Bronchial epithelial cell (primary cell): ENCODE data around the gene HSD17B14. TPM values are rescaled to one million over a fixed set of nuclear protein-coding genes. Genes with fewer than 3 reads are reported as not detected.
"Not testable (repeated sequence)": the region's sequence is repeated elsewhere in the genome, so short reads cannot be mapped to it uniquely, and the experiment has no call there.

Experiments
- DNase-seq: peaks from one replicate; pipeline ENCODE4 v3.0.0-alpha.2; 2010; ENCODE audit warnings: low read depth
- FAIRE-seq: peaks from 2 replicates; lab custom pipeline; 2011; peaks lifted over from hg19 to GRCh38; lab: Jason Lieb, UNC
- H3K27me3 ChIP-seq: 2 replicates; pipeline ENCODE4 v1.5.1; 2011; ENCODE audit warnings: low read length; ENCODE audit not compliant: control insufficient read depth, insufficient read depth
- H3K36me3 ChIP-seq: 2 replicates; pipeline ENCODE4 v1.5.1; 2011; ENCODE audit warnings: low read length; ENCODE audit not compliant: control insufficient read depth, insufficient read depth
- H3K4me3 ChIP-seq: 2 replicates; pipeline ENCODE4 v1.5.1; 2011; ENCODE audit warnings: mild to moderate bottlenecking, low read depth, low read length, control low read depth
- total RNA-seq: library from RNA; depleted of rRNA; stranded (reverse); fragments of >200 nt; gene quantifications from 2 replicates; pipeline ENCODE4 v1.2.1, GENCODE V29; 2014
- TF ChIP-seq, protein P1 (sequence below): IDR thresholded peaks from 2 replicates; pipeline ENCODE4 v1.5.1; 2011; ENCODE audit warnings: mild to moderate bottlenecking, moderate library complexity, low read length, control low read depth, inconsistent platforms; ENCODE audit not compliant: insufficient read depth, severe bottlenecking

Gene HSD17B14
- total RNA-seq, 1 donor from 2014 or later = 1.3 TPM

DNA sequence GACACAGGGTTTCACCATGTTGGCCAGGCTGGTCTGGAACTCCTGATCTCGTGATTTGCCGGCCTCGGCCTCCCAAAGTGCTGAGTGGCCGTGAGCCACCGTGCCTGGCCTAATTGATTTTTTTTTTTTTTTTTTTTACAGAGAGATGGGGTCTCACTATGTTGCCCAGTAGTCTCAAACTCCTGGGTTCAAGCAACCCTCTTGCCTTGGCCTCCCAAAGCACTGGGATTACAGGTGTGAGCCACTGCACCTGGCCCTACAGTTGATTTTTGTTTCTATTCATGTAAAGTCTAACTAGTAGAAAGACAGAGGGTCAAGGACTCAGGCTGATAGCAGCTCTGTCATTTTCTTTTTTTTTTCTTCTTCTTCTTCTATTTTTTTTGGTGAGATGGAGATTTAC, 59.2 kb downstream of the HSD17B14 start:
- Histone ChIP-seq H3K4me3 (no peak overlapping the region), H3K36me3 (no peaks in the 10 kb centered on the region), H3K27me3 (no peaks in the 10 kb centered on the region)
- TF ChIP-seq, protein P1, sequence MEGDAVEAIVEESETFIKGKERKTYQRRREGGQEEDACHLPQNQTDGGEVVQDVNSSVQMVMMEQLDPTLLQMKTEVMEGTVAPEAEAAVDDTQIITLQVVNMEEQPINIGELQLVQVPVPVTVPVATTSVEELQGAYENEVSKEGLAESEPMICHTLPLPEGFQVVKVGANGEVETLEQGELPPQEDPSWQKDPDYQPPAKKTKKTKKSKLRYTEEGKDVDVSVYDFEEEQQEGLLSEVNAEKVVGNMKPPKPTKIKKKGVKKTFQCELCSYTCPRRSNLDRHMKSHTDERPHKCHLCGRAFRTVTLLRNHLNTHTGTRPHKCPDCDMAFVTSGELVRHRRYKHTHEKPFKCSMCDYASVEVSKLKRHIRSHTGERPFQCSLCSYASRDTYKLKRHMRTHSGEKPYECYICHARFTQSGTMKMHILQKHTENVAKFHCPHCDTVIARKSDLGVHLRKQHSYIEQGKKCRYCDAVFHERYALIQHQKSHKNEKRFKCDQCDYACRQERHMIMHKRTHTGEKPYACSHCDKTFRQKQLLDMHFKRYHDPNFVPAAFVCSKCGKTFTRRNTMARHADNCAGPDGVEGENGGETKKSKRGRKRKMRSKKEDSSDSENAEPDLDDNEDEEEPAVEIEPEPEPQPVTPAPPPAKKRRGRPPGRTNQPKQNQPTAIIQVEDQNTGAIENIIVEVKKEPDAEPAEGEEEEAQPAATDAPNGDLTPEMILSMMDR = no peak
- DNase-seq = no peak
- FAIRE-seq = no peak

DNA sequence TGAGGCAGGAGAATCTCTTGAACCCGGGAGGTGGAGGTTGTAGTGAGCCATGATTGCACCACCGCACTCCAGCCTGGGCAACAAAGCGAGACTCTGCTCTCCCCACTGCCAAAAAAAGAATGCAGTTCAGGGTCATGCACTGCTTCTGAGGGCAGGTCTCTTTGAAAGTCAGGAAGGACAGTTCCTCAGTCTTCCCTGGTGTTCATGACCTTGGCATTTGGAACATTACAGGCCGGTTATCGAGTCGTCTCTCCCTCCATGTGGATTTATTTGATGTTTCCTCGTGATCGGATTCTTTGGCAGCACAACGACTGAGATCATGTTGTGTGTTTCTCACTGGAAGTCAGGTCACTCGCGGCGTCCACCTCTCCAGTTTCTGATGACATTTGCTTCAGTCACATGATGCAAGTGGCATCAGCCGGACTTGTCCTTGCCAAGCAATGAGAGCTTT, 63.8 kb downstream of the HSD17B14 start:
- Histone ChIP-seq H3K36me3 (no peaks in the 10 kb centered on the region), H3K27me3 (no peaks in the 10 kb centered on the region), H3K4me3 (no peak overlapping the region)
- TF ChIP-seq, protein P1 = no peak
- DNase-seq (no peak), FAIRE-seq (no peak)

DNA sequence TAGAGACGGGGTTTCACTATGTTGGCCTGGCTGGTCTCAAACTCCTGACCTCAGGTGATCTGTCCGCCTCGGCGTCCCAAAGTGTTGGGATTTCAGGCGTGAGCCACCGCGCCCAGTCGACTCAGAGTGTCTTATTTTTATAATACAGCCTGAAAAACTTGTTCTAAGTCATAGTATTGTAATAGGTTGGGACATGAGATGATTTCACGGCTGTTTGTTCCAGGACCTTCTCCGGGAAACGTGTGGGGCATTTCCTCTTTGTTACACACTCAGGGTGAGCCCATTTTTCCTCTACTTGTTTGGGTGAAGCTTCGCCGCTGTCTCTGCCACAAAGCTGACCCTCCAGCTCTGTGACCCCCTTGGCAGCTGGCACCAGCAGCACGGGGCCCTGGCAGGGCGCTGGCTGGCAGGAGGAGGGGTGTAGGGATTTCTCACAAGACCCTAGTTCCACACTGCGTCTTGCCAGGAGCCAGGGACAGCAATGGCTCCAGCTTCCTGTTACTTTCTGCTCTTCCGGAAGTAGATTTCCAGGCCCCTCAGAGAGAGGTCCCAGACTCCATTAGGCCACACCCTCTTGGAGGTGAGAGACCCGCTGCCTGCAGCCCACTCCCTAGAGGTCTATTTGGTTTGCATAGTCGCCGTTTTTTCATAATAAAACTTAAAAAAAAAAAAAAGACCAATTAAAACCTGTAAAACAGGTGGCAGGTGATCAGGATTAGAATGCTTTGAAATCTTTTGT, 65.4 kb downstream of the HSD17B14 start:
- no peak overlapping the region for H3K4me3 ChIP-seq
- H3K27me3 ChIP-seq = no peaks in the 10 kb centered on the region
- FAIRE-seq (no peak), DNase-seq (peak; percentile 48)
- TF ChIP-seq, protein P1 = no peak
- H3K36me3 ChIP-seq = no peaks in the 10 kb centered on the region

DNA sequence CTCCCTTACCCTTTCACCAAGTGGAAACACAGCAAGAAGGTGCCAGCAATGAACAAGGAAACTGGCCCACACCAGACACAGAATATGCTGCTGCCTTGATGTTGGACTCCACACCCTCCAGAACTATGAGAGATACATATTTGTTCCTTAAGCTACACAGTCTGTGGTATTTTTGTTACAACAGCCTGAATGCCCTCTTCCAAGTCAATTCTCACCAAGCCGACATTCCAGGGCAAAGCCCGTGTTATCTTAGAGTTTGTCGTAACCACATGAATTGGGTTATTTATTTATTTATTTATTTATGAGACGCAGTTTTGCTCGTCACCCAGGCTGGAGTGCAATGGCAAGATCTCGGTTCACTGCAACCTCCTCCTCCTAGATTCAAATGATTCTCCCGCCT, 66.0 kb downstream of the HSD17B14 start:
- no peak for FAIRE-seq
- H3K4me3 ChIP-seq = no peak overlapping the region
- DNase-seq = peak; percentile 35
- H3K27me3 ChIP-seq = no peaks in the 10 kb centered on the region
- TF ChIP-seq, protein P1 = no peak
- no peaks in the 10 kb centered on the region for H3K36me3 ChIP-seq

DNA sequence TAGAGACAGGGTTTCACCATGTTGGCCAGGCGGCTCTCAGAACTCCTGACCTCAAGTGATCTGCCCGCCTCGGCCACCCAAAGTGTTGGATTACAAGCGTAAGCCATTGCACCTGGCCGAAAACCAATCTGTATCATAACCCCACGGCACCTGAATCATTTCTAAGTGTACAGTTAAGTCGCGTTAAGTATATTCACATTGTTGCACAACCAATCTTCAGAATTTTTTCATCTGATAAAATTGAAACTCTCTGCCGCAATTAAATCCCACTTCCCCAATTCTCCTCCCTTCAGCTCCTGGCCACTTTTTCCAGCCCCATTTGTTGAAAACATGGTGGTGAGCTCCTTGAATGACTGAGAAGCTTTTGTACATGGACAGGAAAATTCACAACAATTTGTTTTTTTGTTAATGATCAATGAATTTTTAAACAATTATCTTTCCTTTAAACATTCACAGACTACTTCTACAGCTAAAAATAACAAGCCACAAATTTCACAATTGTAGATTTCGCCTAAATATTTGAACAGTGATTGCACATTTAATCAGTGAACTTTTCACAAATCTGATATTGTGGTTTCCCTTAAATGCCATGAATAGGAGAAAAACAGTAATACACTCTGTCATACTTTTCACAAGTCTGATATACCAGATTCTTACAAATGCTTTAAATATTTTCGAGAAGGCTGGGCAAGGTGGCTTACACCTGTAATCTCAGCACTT, 67.1 kb downstream of the HSD17B14 start:
- TF ChIP-seq, protein P1 = no peak
- no peak for DNase-seq
- Histone ChIP-seq H3K36me3 (no peaks in the 10 kb centered on the region), H3K27me3 (no peaks in the 10 kb centered on the region), H3K4me3 (no peak overlapping the region)
- FAIRE-seq = no peak

DNA sequence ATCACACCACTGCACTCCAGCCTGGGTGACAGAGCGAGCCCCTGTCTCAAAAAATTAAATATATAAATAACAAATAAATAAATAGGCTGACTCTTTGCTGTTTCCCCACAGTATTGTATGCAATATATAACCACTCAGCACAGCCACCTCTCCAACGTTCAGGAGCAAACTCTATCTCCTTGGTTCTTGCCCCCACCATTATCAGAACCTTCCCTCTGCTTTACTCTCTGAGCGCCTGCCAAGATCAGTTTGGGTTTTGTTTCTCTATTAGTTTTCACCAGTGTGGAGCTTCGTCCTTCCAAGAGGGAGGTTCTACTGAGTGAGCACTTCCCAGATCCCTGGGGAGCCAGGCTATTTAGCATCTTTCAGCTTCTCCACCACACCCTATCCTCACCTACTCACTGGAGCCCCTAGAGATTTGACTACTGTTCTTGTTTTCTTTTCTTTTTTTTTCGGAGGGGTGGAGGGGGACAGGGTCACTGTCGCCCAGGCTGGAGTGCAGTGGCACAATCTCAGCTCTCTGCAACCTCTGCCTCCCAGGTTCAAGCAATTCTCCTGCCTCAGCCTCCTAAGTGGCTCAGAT, 68.0 kb downstream of the HSD17B14 start:
- DNase-seq, FAIRE-seq, H3K36me3 ChIP-seq, H3K4me3 ChIP-seq, H3K27me3 ChIP-seq: not testable (repeated sequence)

DNA sequence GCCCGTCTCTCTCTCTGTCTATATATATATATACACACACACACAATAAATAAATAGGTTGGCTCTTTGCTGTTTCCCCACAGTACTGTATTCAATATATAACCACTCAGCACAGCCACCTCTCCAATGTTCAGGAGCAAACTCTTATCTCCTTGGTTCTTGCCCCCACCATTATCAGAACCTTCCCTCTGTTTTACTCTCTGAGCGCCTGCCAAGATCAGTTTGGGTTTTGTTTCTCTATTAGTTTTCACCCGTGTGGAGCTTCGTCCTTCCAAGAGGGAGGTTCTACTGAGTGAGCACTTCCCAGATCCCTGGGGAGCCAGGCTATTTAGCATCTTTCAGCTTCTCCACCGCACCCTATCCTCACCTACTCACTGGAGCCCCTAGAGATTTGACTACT, 70.5 kb downstream of the HSD17B14 start:
- DNase-seq, H3K36me3 ChIP-seq, H3K4me3 ChIP-seq, H3K27me3 ChIP-seq, FAIRE-seq: not testable (repeated sequence)
